Astrocyte of the spinal cord (primary cell): ENCODE measurements around the gene GLIS1.

Experiments
- DNase-seq: peaks from one replicate; pipeline ENCODE4 v3.0.0; 2011; ENCODE audit warnings: low read depth, low spot score
- H3K4me3 ChIP-seq: 2 replicates; pipeline ENCODE4 v1.5.1; 2011; ENCODE audit warnings: low read depth, mild to moderate bottlenecking, low read length, moderate library complexity
- CTCF ChIP-seq: IDR thresholded peaks from 2 replicates; pipeline ENCODE4 v1.5.1; 2012; ENCODE audit warnings: low read depth, mild to moderate bottlenecking, low read length, inconsistent platforms
- in situ Hi-C: cut with HindIII; loops from 2 replicates; pipeline ENCODE4 v1.10.0; 2017; ENCODE audit warnings: low sequenced_read_pairs

GLIS1 gene

GRCh38 chr1:53576381-53576801 lies 162.6 kb downstream of the GLIS1 start:
- no peak for TF ChIP-seq CTCF
- DNase-seq, result no peak
- no peak overlapping the region for H3K4me3 ChIP-seq
- in situ Hi-C loops, result no loop called here

- in situ Hi-C loops, result no loop called here
- no peak for DNase-seq
- no peak for TF ChIP-seq CTCF
- H3K4me3 ChIP-seq, result no peak overlapping the region
Measured at GRCh38 chr1:53575955-53576320, 163.0 kb downstream of the GLIS1 start.

- TF ChIP-seq CTCF, result no peak
- in situ Hi-C loops, result no loop called here
- no peak for DNase-seq
- H3K4me3 ChIP-seq, result no peak overlapping the region
Measured at GRCh38 chr1:53575141-53575954, 163.6 kb downstream of the GLIS1 start.

GRCh38 chr1:53574621-53575020 lies 164.3 kb downstream of the GLIS1 start:
- no peak overlapping the region for H3K4me3 ChIP-seq
- no peak for TF ChIP-seq CTCF
- in situ Hi-C loops, result no loop called here
- DNase-seq, result no peak

GRCh38 chr1:53573931-53574330 lies 165.0 kb downstream of the GLIS1 start:
- in situ Hi-C loops, result no loop called here
- H3K4me3 ChIP-seq, result no peak overlapping the region
- TF ChIP-seq CTCF, result no peak
- DNase-seq, result no peak

- no peak overlapping the region for H3K4me3 ChIP-seq
- in situ Hi-C loops, result no loop called here
- no peak for TF ChIP-seq CTCF
- DNase-seq, result no peak
Measured at GRCh38 chr1:53573522-53573921, 165.4 kb downstream of the GLIS1 start.

- no peak overlapping the region for H3K4me3 ChIP-seq
- DNase-seq, result no peak
- no peak for TF ChIP-seq CTCF
- in situ Hi-C loops, result no loop called here
Measured at GRCh38 chr1:53572815-53573173, 166.2 kb downstream of the GLIS1 start.
